SK-N-SH (cell line): Measurements from ENCODE around the gene CKAP4. TPM values are rescaled to one million over a fixed set of nuclear protein-coding genes. Genes with fewer than 3 reads are reported as not detected.

Source experiments
- CTCF ChIA-PET: fragments of 300-600, 350-600 bp; formaldehyde crosslinking; extraction: SDS; loops from one replicate; lab custom pipeline; 2021; lab: Yijun Ruan, JAX
- POLR2A ChIA-PET: fragments of 350-600 bp; sonication (Branson Sonifier 250); formaldehyde crosslinking; extraction: SDS; loops from one replicate; lab custom pipeline; 2020; ENCODE audit warnings: antibody characterized with exemption, inconsistent platforms; lab: Yijun Ruan, JAX
- DNase-seq: peaks from one replicate; pipeline ENCODE4 v3.0.0; 2012
- H2AFZ ChIP-seq: fragments of 200-600 bp; sonication (generic); 2 replicates; pipeline ENCODE4 v1.8.1; 2016; ENCODE audit warnings: antibody characterized with exemption, mild to moderate bottlenecking, low read depth
- H3F3A ChIP-seq: fragments of 200-600 bp; sonication (generic); replicated peaks from 2 replicates; pipeline ENCODE3; 2016; ENCODE audit warnings: antibody characterized with exemption, mild to moderate bottlenecking; ENCODE audit not compliant: insufficient read depth
- H3K27ac ChIP-seq, 2 experiments: fragments of 200-500 bp in 1 of 2; fragments of 200-600 bp in 1 of 2; sonication (Bioruptor generic) in 1 of 2; sonication (generic), shearing (Covaris generic) in 1 of 2; 2 replicates each; pipeline versions ENCODE4 v1.5.1 to v1.6.1; 2014 to 2016; ENCODE audit warnings: low read depth in 2 of 2, inconsistent platforms in 1 of 2, low read length in 1 of 2, mild to moderate bottlenecking in 1 of 2, mixed read lengths in 1 of 2
- H3K27me3 ChIP-seq: fragments of 200-600 bp; sonication (generic), shearing (Covaris generic); 2 replicates; pipeline ENCODE4 v1.6.1; 2016; ENCODE audit warnings: mixed run types; ENCODE audit not compliant: insufficient read depth
- H3K36me3 ChIP-seq, 2 experiments: fragments of 200-500 bp in 1 of 2; fragments of 200-600 bp in 1 of 2; sonication (Bioruptor generic) in 1 of 2; sonication (generic) in 1 of 2; replicated peaks in 1 of 2; 2 replicates each; pipeline versions ENCODE3 to v1.5.1; 2014 to 2016; ENCODE audit warnings: low read length in 1 of 2, mild to moderate bottlenecking in 1 of 2; ENCODE audit not compliant: insufficient read depth in 2 of 2, control insufficient read depth in 1 of 2
- H3K4me1 ChIP-seq, 2 experiments: fragments of 200-500 bp in 1 of 2; fragments of 200-600 bp in 1 of 2; sonication (Bioruptor generic) in 1 of 2; sonication (generic), shearing (Covaris generic) in 1 of 2; 2 replicates each; pipeline versions ENCODE4 v1.5.1 to v1.6.1; 2014 to 2016; ENCODE audit warnings: low read depth in 1 of 2, low read length in 1 of 2, mixed run types in 1 of 2; ENCODE audit not compliant: insufficient read depth in 2 of 2, control insufficient read depth in 1 of 2
- H3K4me2 ChIP-seq: fragments of 200-600 bp; sonication (generic), shearing (Covaris generic); 2 replicates; pipeline ENCODE4 v1.6.1; 2017; ENCODE audit warnings: mixed run types
- H3K4me3 ChIP-seq, 2 experiments: fragments of 200-500 bp in 1 of 2; fragments of 200-600 bp in 1 of 2; sonication (Bioruptor generic) in 1 of 2; sonication (generic), shearing (Covaris generic) in 1 of 2; 2 replicates each; pipeline versions ENCODE4 v1.5.1 to v1.8.1; 2014 to 2016; ENCODE audit warnings: low read depth in 2 of 2, inconsistent platforms in 1 of 2, low read length in 1 of 2, mild to moderate bottlenecking in 1 of 2, mixed read lengths in 1 of 2, moderate library complexity in 1 of 2
- H3K79me2 ChIP-seq: fragments of 200-600 bp; sonication (generic); 2 replicates; pipeline ENCODE4 v1.8.1; 2017; ENCODE audit warnings: mild to moderate bottlenecking; ENCODE audit not compliant: insufficient read depth
- H3K9ac ChIP-seq: fragments of 200-600 bp; sonication (generic); 2 replicates; pipeline ENCODE4 v1.6.1; 2017; ENCODE audit warnings: mixed run types
- H3K9me2 ChIP-seq: fragments of 200-600 bp; sonication (generic); 2 replicates; pipeline ENCODE4 v1.6.1; 2017; ENCODE audit warnings: mixed run types
- H3K9me3 ChIP-seq: fragments of 200-600 bp; sonication (generic); 2 replicates; pipeline ENCODE4 v1.6.1; 2017; ENCODE audit warnings: mixed run types, mild to moderate bottlenecking, moderate library complexity
- H4K20me1 ChIP-seq: fragments of 200-600 bp; sonication (generic); 2 replicates; pipeline ENCODE4 v1.6.1; 2017; ENCODE audit warnings: mild to moderate bottlenecking, mixed run types; ENCODE audit not compliant: insufficient read depth
- CHD2 ChIP-seq: fragments of 150-350 bp; IDR thresholded peaks from 2 replicates; pipeline ENCODE4 v1.6.1; 2018; ENCODE audit warnings: low read length; ENCODE audit not compliant: partially characterized antibody
- CTCF ChIP-seq: fragments of 200-600 bp; sonication (generic); IDR thresholded peaks from 2 replicates; pipeline ENCODE4 v1.6.1; 2017; ENCODE audit warnings: antibody characterized with exemption, mild to moderate bottlenecking, moderate library complexity
- ELF1 ChIP-seq: IDR thresholded peaks from 2 replicates; pipeline ENCODE4 v1.4.0; 2012
- EP300 ChIP-seq, 2 experiments: IDR thresholded peaks; 2 replicates each; pipeline versions ENCODE4 v1.4.0 to v1.6.1; 2012; ENCODE audit warnings: borderline replicate concordance in 1 of 2, low read depth in 1 of 2, low read length in 1 of 2
- FOXJ3 ChIP-seq: sonication (generic); formaldehyde crosslinking; IDR thresholded peaks from 2 replicates; pipeline ENCODE4 v1.5.1; 2020; ENCODE audit warnings: mild to moderate bottlenecking, missing genetic modification reagents
- GABPA ChIP-seq: IDR thresholded peaks from 2 replicates; pipeline ENCODE4 v1.4.0; 2012; ENCODE audit warnings: low read depth, mild to moderate bottlenecking
- GATA2 ChIP-seq: sonication (generic); formaldehyde crosslinking; IDR thresholded peaks from 2 replicates; pipeline ENCODE4 v1.5.0; 2020; ENCODE audit warnings: mild to moderate bottlenecking, missing genetic modification reagents
- IRF3 ChIP-seq: fragments of 150-350 bp; IDR thresholded peaks from 2 replicates; pipeline ENCODE4 v1.6.1; 2016; ENCODE audit warnings: mild to moderate bottlenecking, low read depth, low read length
- NRF1 ChIP-seq: IDR thresholded peaks from 2 replicates; pipeline ENCODE4 v1.6.1; 2012; ENCODE audit warnings: low read depth, mild to moderate bottlenecking, low read length
- POLR2AphosphoS5 ChIP-seq: IDR thresholded peaks from 2 replicates; pipeline ENCODE4 v1.6.1; 2012; ENCODE audit warnings: low read depth, low read length
- RAD21 ChIP-seq: IDR thresholded peaks from 2 replicates; pipeline ENCODE4 v1.6.1; 2012; ENCODE audit warnings: mild to moderate bottlenecking, low read length
- RCOR1 ChIP-seq: fragments of 150-350 bp; IDR thresholded peaks from 2 replicates; pipeline ENCODE4 v1.6.1; 2017; ENCODE audit warnings: antibody characterized with exemption, low read length
- REST ChIP-seq: IDR thresholded peaks from 2 replicates; pipeline ENCODE4 v1.6.1; 2012; ENCODE audit warnings: mild to moderate bottlenecking, low read depth, low read length, moderate library complexity
- SIN3A ChIP-seq: IDR thresholded peaks from 2 replicates; pipeline ENCODE4 v1.6.1; 2012; ENCODE audit warnings: low read depth, mild to moderate bottlenecking, low read length, moderate library complexity, borderline replicate concordance
- SMC3 ChIP-seq: IDR thresholded peaks from 2 replicates; pipeline ENCODE4 v1.6.1; 2012; ENCODE audit warnings: low read depth, low read length, improper control_type of control experiment
- TCF12 ChIP-seq: IDR thresholded peaks from 2 replicates; pipeline ENCODE4 v1.4.0; 2012
- USF2 ChIP-seq: fragments of 150-350 bp; IDR thresholded peaks from 2 replicates; pipeline ENCODE4 v1.6.1; 2017; ENCODE audit warnings: antibody characterized with exemption, low read length, low read depth, borderline replicate concordance
- WGBS: methylation state at CpG from one replicate; pipeline ENCODE4 v1.1.6; 2017; ENCODE audit warnings: low lambda C conversion rate; 5-methylcytosine and 5-hydroxymethylcytosine counted together
- polyA plus RNA-seq, 3 experiments: library from polyadenylated mRNA; depleted of rRNA; stranded (reverse); fragments of >200 nt; gene quantifications; 2 replicates each; pipeline ENCODE4 v1.2.3, GENCODE V29; 2012

Gene CKAP4
- polyA plus RNA-seq, 1 of the 3 experiments (the other 2 are of a cell fraction) = 113 TPM

GRCh38 chr12:106282457-106283097 lies 34.8 kb upstream of the CKAP4 start:
- ChIA-PET POLR2A (no interaction called here), CTCF (interaction anchor here (0.6 to 12.2 kb wide), 22 partner anchors 9 to 704 kb away, joined by 3 to 173 read pairs (median 4); no protein-coding TSS in a partner anchor)
- Histone ChIP-seq H3K27ac (no peak overlapping the region), H3K79me2 (no peaks in the 10 kb centered on the region), H3K4me2 (no peak overlapping the region), H3F3A (peaks cover 2% of the 10 kb centered on the region), H3K9me2 (no peaks in the 10 kb centered on the region), H3K4me1 (no peaks in the 10 kb centered on the region), H2AFZ (no peak overlapping the region), H3K9ac (no peak overlapping the region), H3K4me3 (no peak overlapping the region; a peak in 1 of 4 replicates), H4K20me1 (no peaks in the 10 kb centered on the region), H3K9me3 (no peaks in the 10 kb centered on the region), H3K36me3 (no peaks in the 10 kb centered on the region), H3K27me3 (no peaks in the 10 kb centered on the region)
- WGBS = 27% methylated on average over 7 of the region's 7 CpGs
- TF ChIP-seq RAD21 = peak; percentile 66
- TF ChIP-seq SMC3 = peak; percentile 59
- TF ChIP-seq SIN3A = no peak
- peak; percentile 71 for TF ChIP-seq CTCF
- DNase-seq = peak; percentile 58

- ChIA-PET CTCF (interaction anchor here (1.0 to 12.2 kb wide), 15 partner anchors 9 to 66 kb away, joined by 3 to 173 read pairs (median 5); no protein-coding TSS in a partner anchor), POLR2A (no interaction called here)
- Histone ChIP-seq H3K27me3 (no peaks in the 10 kb centered on the region), H3K4me3 (no peak overlapping the region), H3K4me1 (no peaks in the 10 kb centered on the region), H3K4me2 (no peak overlapping the region), H3K9ac (no peak overlapping the region), H3F3A (no peaks in the 10 kb centered on the region), H3K9me2 (no peaks in the 10 kb centered on the region), H3K9me3 (no peaks in the 10 kb centered on the region), H3K27ac (no peak overlapping the region), H2AFZ (no peak overlapping the region), H3K36me3 (no peaks in the 10 kb centered on the region), H3K79me2 (no peaks in the 10 kb centered on the region), H4K20me1 (no peaks in the 10 kb centered on the region)
- no peak for DNase-seq
- 92% methylated on average over 4 of the region's 4 CpGs for WGBS
- TF ChIP-seq RCOR1 (no peak), CTCF (no peak), CHD2 (no peak), ELF1 (no peak), USF2 (no peak), GABPA (no peak), TCF12 (no peak), POLR2AphosphoS5 (no peak), GATA2 (CRISPR knock-in tag) (no peak), RAD21 (no peak), NRF1 (no peak), REST (no peak), IRF3 (no peak), EP300 (IDR thresholded peaks at IDR 0.05; ENCODE audit: borderline replicate concordance in 1 of 2, low read depth in 1 of 2, low read length in 1 of 2) (no peak), FOXJ3 (no peak)
These were observed 34.0 kb upstream of the CKAP4 start for GRCh38 chr12:106281804-106282203.
